Fibroblast of pulmonary artery (primary cell): Measurements from ENCODE around the gene PIGP.
"Not testable (repeated sequence)": the region's sequence is repeated elsewhere in the genome, so short reads cannot be mapped to it uniquely, and the experiment has no call there.

ENCODE experiments used
- DNase-seq: peaks from one replicate; pipeline ENCODE4 v3.0.0-alpha.2; 2010; ENCODE audit warnings: low read depth
- H3K4me3 ChIP-seq: replicated peaks from 2 replicates; pipeline ENCODE4 v1.5.1; 2011; ENCODE audit warnings: low read depth, mild to moderate bottlenecking, control low read depth, low read length, moderate library complexity
- CTCF ChIP-seq: IDR thresholded peaks from 2 replicates; pipeline ENCODE4 v1.5.1; 2011; ENCODE audit warnings: mild to moderate bottlenecking, control low read depth, low read length, inconsistent platforms; ENCODE audit errors: missing control alignments

PIGP gene

GRCh38 chr21:37044643-37045042, 28.2 kb downstream of the PIGP start:
- H3K4me3 ChIP-seq = no peak overlapping the region
- no peak for TF ChIP-seq CTCF
- DNase-seq = no peak

- no peak for TF ChIP-seq CTCF
- H3K4me3 ChIP-seq = no peak overlapping the region
- DNase-seq = no peak
These were observed 29.1 kb downstream of the PIGP start for GRCh38 chr21:37043818-37044217.

GRCh38 chr21:37041706-37042271, 31.1 kb downstream of the PIGP start:
- no peak for TF ChIP-seq CTCF
- no peak overlapping the region for H3K4me3 ChIP-seq
- DNase-seq = no peak

- no peak for DNase-seq
- no peak overlapping the region for H3K4me3 ChIP-seq
These were observed 32.7 kb downstream of the PIGP start for GRCh38 chr21:37040212-37040611.

GRCh38 chr21:37039411-37040075, 33.3 kb downstream of the PIGP start:
- TF ChIP-seq CTCF = no peak
- no peak for DNase-seq
- H3K4me3 ChIP-seq = no peak overlapping the region

More at GRCh38 chr21:37040212-37040611, 32.7 kb downstream of the PIGP start:
- TF ChIP-seq CTCF = no peak

GRCh38 chr21:37036177-37036576, 36.7 kb downstream of the PIGP start:
- H3K4me3 ChIP-seq = no peak overlapping the region
- no peak for DNase-seq
- no peak for TF ChIP-seq CTCF

GRCh38 chr21:37034394-37034793, 38.5 kb downstream of the PIGP start:
- not testable (repeated sequence) for DNase-seq, H3K4me3 ChIP-seq
